H9 (cell line): Measurements from ENCODE around the gene SMIM41. TPM values are rescaled to one million over a fixed set of nuclear protein-coding genes. Genes with fewer than 3 reads are reported as not detected.

ENCODE experiments used
- DNase-seq: peaks from one replicate; pipeline ENCODE4 v3.0.0-alpha.2; 2017
- H2AFZ ChIP-seq: one replicate; pipeline ENCODE4 v1.6.1; 2013; ENCODE audit warnings: mild to moderate bottlenecking, low read length, control low read depth, moderate library complexity
- H2AK5ac ChIP-seq: 2 replicates; pipeline ENCODE4 v1.6.1; 2013; ENCODE audit warnings: low read length, control low read depth, mixed read lengths; ENCODE audit not compliant: insufficient read length
- H2BK120ac ChIP-seq: one replicate; pipeline ENCODE4 v1.6.1; 2013; ENCODE audit warnings: low read depth, mild to moderate bottlenecking, low read length, control low read depth, inconsistent platforms; ENCODE audit not compliant: poor library complexity, severe bottlenecking
- H2BK12ac ChIP-seq: 2 replicates; pipeline ENCODE4 v1.6.1; 2013; ENCODE audit warnings: low read length, control low read depth, mixed read lengths, low read depth; ENCODE audit not compliant: insufficient read length
- H2BK15ac ChIP-seq: 2 replicates; pipeline ENCODE4 v1.6.1; 2013; ENCODE audit warnings: low read depth, low read length, control low read depth
- H2BK20ac ChIP-seq: one replicate; pipeline ENCODE4 v1.6.1; 2013; ENCODE audit warnings: low read depth, mild to moderate bottlenecking, low read length, control low read depth, inconsistent platforms; ENCODE audit not compliant: poor library complexity, severe bottlenecking
- H2BK5ac ChIP-seq: 2 replicates; pipeline ENCODE4 v1.6.1; 2013; ENCODE audit warnings: low read length, control low read depth, mixed read lengths; ENCODE audit not compliant: insufficient read length
- H3K14ac ChIP-seq: 2 replicates; pipeline ENCODE4 v1.6.1; 2013; ENCODE audit warnings: low read length, control low read depth; ENCODE audit not compliant: insufficient read depth
- H3K18ac ChIP-seq: 2 replicates; pipeline ENCODE4 v1.6.1; 2013; ENCODE audit warnings: low read depth, mild to moderate bottlenecking, mixed read lengths, low read length, control low read depth; ENCODE audit not compliant: insufficient read length
- H3K23ac ChIP-seq: 2 replicates; pipeline ENCODE4 v1.6.1; 2013; ENCODE audit warnings: low read length, control low read depth, mixed read lengths, low read depth; ENCODE audit not compliant: insufficient read length
- H3K23me2 ChIP-seq: 2 replicates; pipeline ENCODE4 v1.6.1; 2013; ENCODE audit warnings: low read depth, mild to moderate bottlenecking, mixed read lengths, low read length, control low read depth; ENCODE audit not compliant: insufficient read length, poor library complexity, severe bottlenecking
- H3K27ac ChIP-seq: 2 replicates; pipeline ENCODE4 v1.5.1; 2013; ENCODE audit warnings: low read length, control low read depth, mixed read lengths, low read depth; ENCODE audit not compliant: insufficient read length
- H3K27me3 ChIP-seq: 2 replicates; pipeline ENCODE4 v1.6.1; 2013; ENCODE audit warnings: low read length, control low read depth, inconsistent platforms; ENCODE audit not compliant: insufficient read depth
- H3K4ac ChIP-seq: 2 replicates; pipeline ENCODE4 v1.6.1; 2013; ENCODE audit warnings: low read depth, mild to moderate bottlenecking, control low read depth, inconsistent platforms, low read length, moderate library complexity
- H3K4me1 ChIP-seq: 2 replicates; pipeline ENCODE4 v1.6.1; 2013; ENCODE audit warnings: low read length, control low read depth, inconsistent platforms; ENCODE audit not compliant: insufficient read depth
- H3K4me2 ChIP-seq: 2 replicates; pipeline ENCODE4 v1.6.1; 2013; ENCODE audit warnings: low read length, control low read depth, mixed read lengths; ENCODE audit not compliant: insufficient read length, insufficient read depth
- H3K56ac ChIP-seq: 2 replicates; pipeline ENCODE4 v1.6.1; 2013; ENCODE audit warnings: low read depth, mild to moderate bottlenecking, mixed read lengths, low read length, control low read depth; ENCODE audit not compliant: insufficient read length
- H3K79me1 ChIP-seq: 2 replicates; pipeline ENCODE4 v1.6.1; 2013; ENCODE audit warnings: low read depth, mild to moderate bottlenecking, moderate library complexity, low read length, control low read depth, inconsistent platforms; ENCODE audit not compliant: insufficient read depth, poor library complexity, severe bottlenecking
- H3K79me2 ChIP-seq: 2 replicates; pipeline ENCODE4 v1.6.1; 2013; ENCODE audit warnings: low read length, control low read depth, inconsistent platforms; ENCODE audit not compliant: insufficient read depth
- H3K9ac ChIP-seq: 2 replicates; pipeline ENCODE4 v1.6.1; 2013; ENCODE audit warnings: low read length, control low read depth, mixed read lengths; ENCODE audit not compliant: insufficient read length; ENCODE audit errors: extremely low read depth
- H3K9me3 ChIP-seq: one replicate; pipeline ENCODE4 v1.6.1; 2013; ENCODE audit warnings: low read depth, low read length, inconsistent platforms; ENCODE audit not compliant: control insufficient read depth
- H3T11ph ChIP-seq: one replicate; pipeline ENCODE4 v1.6.1; 2013; ENCODE audit warnings: mild to moderate bottlenecking, low read length, control low read depth, inconsistent platforms
- H4K20me1 ChIP-seq: one replicate; pipeline ENCODE4 v1.6.1; 2013; ENCODE audit not compliant: control insufficient read depth, insufficient read length, insufficient read depth
- H4K5ac ChIP-seq: 2 replicates; pipeline ENCODE4 v1.6.1; 2013; ENCODE audit warnings: low read depth, mild to moderate bottlenecking, mixed read lengths, low read length, control low read depth; ENCODE audit not compliant: insufficient read length
- H4K8ac ChIP-seq: replicated peaks from 2 replicates; pipeline ENCODE4 v1.6.1; 2013; ENCODE audit warnings: low read length, control low read depth, mixed read lengths, low read depth; ENCODE audit not compliant: insufficient read length
- H4K91ac ChIP-seq: 2 replicates; pipeline ENCODE4 v1.6.1; 2013; ENCODE audit warnings: low read depth, mild to moderate bottlenecking, moderate library complexity, mixed read lengths, low read length, control low read depth; ENCODE audit not compliant: insufficient read length
- H3K27ac Mint-ChIP-seq, 3 experiments: 2 replicates in 2 of 3; 3 replicates in 1 of 3; pipeline ENCODE4 v1.8.0; 2020 to 2021; ENCODE audit warnings: mixed read lengths in 3 of 3, mild to moderate bottlenecking in 1 of 3, moderate library complexity in 1 of 3
- H3K27me3 Mint-ChIP-seq: 2 replicates; pipeline ENCODE4 v1.8.0; 2021; ENCODE audit warnings: low read depth, mild to moderate bottlenecking, moderate library complexity, mixed read lengths
- H3K36me3 Mint-ChIP-seq, 3 experiments: 2 replicates in 2 of 3; 3 replicates in 1 of 3; pipeline ENCODE4 v1.8.0; 2020 to 2021; ENCODE audit warnings: low read depth in 3 of 3, mixed read lengths in 3 of 3; ENCODE audit not compliant: insufficient read depth in 1 of 3
- H3K4me1 Mint-ChIP-seq, 2 experiments: 2 replicates each; pipeline ENCODE4 v1.8.0; 2020; ENCODE audit warnings: mixed read lengths in 2 of 2
- H3K4me3 Mint-ChIP-seq, 2 experiments: 2 replicates in 1 of 2; 3 replicates in 1 of 2; pipeline ENCODE4 v1.8.0; 2020 to 2021; ENCODE audit warnings: mild to moderate bottlenecking in 2 of 2, mixed read lengths in 2 of 2, moderate library complexity in 1 of 2
- H3K9me3 Mint-ChIP-seq, 2 experiments: 2 replicates in 1 of 2; 3 replicates in 1 of 2; pipeline ENCODE4 v1.8.0; 2020; ENCODE audit warnings: mild to moderate bottlenecking in 2 of 2, mixed read lengths in 2 of 2, moderate library complexity in 1 of 2
- CTCF ChIP-seq: fragments of 200-600 bp; sonication (generic); conservative IDR thresholded peaks from 3 replicates; pipeline ENCODE4 v1.8.0; 2021; ENCODE audit warnings: antibody characterized with exemption, mild to moderate bottlenecking
- WGBS: extraction: QIAGEN DNeasy Blood & Tissue Kit; methylation state at CpG from one replicate; pipeline ENCODE4 v1.1.7; 2013; ENCODE audit warnings: missing lambda C conversion rate, low lambda C conversion rate, mixed read lengths; ENCODE audit not compliant: insufficient read length; ENCODE audit errors: extremely low coverage; 5-methylcytosine and 5-hydroxymethylcytosine counted together
- total RNA-seq: library from RNA; stranded (reverse); gene quantifications from 2 replicates; pipeline ENCODE4 v1.2.1, GENCODE V29; 2021

SMIM41 gene
- total RNA-seq, 1 experiment from 2014 or later: not detected

GRCh38 chr12:52082026-52082668 is 2.6 kb downstream of the SMIM41 start:
- Histone ChIP-seq H2BK5ac (no peak overlapping the region), H2AFZ (no peak overlapping the region), H2BK120ac (no peak overlapping the region), H2BK12ac (no peak overlapping the region), H4K5ac (no peak overlapping the region), H3K23ac (no peak overlapping the region), H4K8ac (no peak overlapping the region), H3K27ac (no peak overlapping the region), H3K23me2 (no peaks in the 10 kb centered on the region), H3K4me2 (no peak overlapping the region), H3K14ac (peak overlapping the region; percentile 26; the same call in 1 of the 2 replicates), H3K79me1 (no peaks in the 10 kb centered on the region), H4K20me1 (no peaks in the 10 kb centered on the region), H3K18ac (peak overlapping the region; percentile 22), H2AK5ac (no peak overlapping the region), H2BK15ac (no peak overlapping the region), H3T11ph (no peak overlapping the region), H3K9me3 (no peaks in the 10 kb centered on the region), H3K79me2 (no peaks in the 10 kb centered on the region), H2BK20ac (no peak overlapping the region), H3K56ac (no peak overlapping the region), H3K27me3 (no peaks in the 10 kb centered on the region), H3K4ac (no peak overlapping the region), H4K91ac (no peak overlapping the region), H3K4me1 (no peaks in the 10 kb centered on the region; the same call in 1 of the 2 replicates), H3K9ac (no peak overlapping the region)
- Mint-ChIP-seq H3K4me1 (peaks cover 13 to 27% of the 10 kb centered on the region in 2 experiments), H3K36me3 (peaks cover 7 to 22% (median 12%) of the 10 kb centered on the region in 3 experiments; a peak in 5 of 7 replicates), H3K9me3 (no peaks in the 10 kb centered on the region), H3K4me3 (peak overlapping the region in 1 of 2 experiments; percentile 34; a peak in 2 of 5 replicates), H3K27me3 (no peaks in the 10 kb centered on the region; the same call in 1 of the 2 replicates), H3K27ac (peak overlapping the region in 2 of 3 experiments; percentile 64 to 79; a peak in 2 of 7 replicates)
- DNase-seq: peak; percentile 41
- no CpG with 5 or more reads among the region's 13 CpGs for WGBS
- TF ChIP-seq CTCF: no peak
